IMR-90 (cell line): Measurements from ENCODE around the gene DCLK1.

Experiments
- BHLHE40 ChIP-seq: fragments of 150-350 bp; IDR thresholded peaks from 2 replicates; pipeline ENCODE4 v1.6.1; 2016; ENCODE audit warnings: mild to moderate bottlenecking, low read depth, low read length
- CEBPB ChIP-seq: IDR thresholded peaks from 2 replicates; pipeline ENCODE4 v1.6.1; 2012; ENCODE audit warnings: low read depth, low read length, improper control_type of control experiment
- MAZ ChIP-seq: IDR thresholded peaks from 2 replicates; pipeline ENCODE4 v1.6.1; 2012; ENCODE audit warnings: low read depth, mild to moderate bottlenecking, low read length, improper control_type of control experiment, moderate library complexity, borderline replicate concordance
- POLR2A ChIP-seq: IDR thresholded peaks from 2 replicates; pipeline ENCODE4 v1.6.1; 2012; ENCODE audit warnings: mild to moderate bottlenecking, low read depth, low read length
- RAD21 ChIP-seq: IDR thresholded peaks from 2 replicates; pipeline ENCODE4 v1.6.1; 2012; ENCODE audit warnings: low read length, improper control_type of control experiment
- RCOR1 ChIP-seq: IDR thresholded peaks from 2 replicates; pipeline ENCODE4 v1.6.1; 2012; ENCODE audit warnings: mild to moderate bottlenecking, low read length, improper control_type of control experiment; ENCODE audit not compliant: insufficient replicate concordance
- RFX5 ChIP-seq: IDR thresholded peaks from 2 replicates; pipeline ENCODE4 v1.8.0; 2012; ENCODE audit warnings: low read depth, mild to moderate bottlenecking, low read length, moderate library complexity
- SMC3 ChIP-seq: fragments of 150-350 bp; IDR thresholded peaks from 2 replicates; pipeline ENCODE4 v1.6.1; 2016; ENCODE audit warnings: low read depth, mild to moderate bottlenecking, antibody characterized with exemption, low read length, moderate library complexity
- TF ChIP-seq, protein P1 (sequence below): conservative IDR thresholded peaks from 2 replicates; pipeline ENCODE4 v1.5.1; 2012; ENCODE audit warnings: mild to moderate bottlenecking, low read depth, low read length, improper control_type of control experiment
- TF ChIP-seq, protein P2 (sequence below): fragments of 150-350 bp; IDR thresholded peaks from 2 replicates; pipeline ENCODE4 v1.6.1; 2016; ENCODE audit warnings: low read depth, mild to moderate bottlenecking, low read length, moderate library complexity, borderline replicate concordance
- TF ChIP-seq, protein P3 (sequence below): fragments of 150-350 bp; IDR thresholded peaks from 2 replicates; pipeline ENCODE4 v1.6.1; 2017; ENCODE audit warnings: mild to moderate bottlenecking, antibody characterized with exemption, low read length, low read depth

DNA sequence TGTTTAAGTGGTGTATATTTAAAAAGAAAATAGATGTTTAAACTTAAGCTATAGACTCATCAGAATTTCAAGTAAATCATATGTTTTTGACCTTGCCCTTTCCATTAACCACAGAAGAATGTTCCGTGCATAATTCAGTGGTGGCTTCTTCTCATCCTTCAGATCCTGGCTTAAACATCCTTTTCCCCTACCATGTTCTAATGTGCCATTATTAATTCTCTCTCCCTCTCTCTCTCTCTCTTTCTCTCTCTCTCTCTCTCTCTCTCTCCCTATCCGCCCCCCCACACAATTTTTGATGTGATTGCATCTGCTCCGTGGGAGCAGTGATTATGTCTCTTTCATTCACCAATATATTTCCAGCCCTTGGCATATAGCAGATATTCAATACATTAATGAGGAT, 116.4 kb downstream of the DCLK1 start:
- TF ChIP-seq POLR2A (no peak), CEBPB (no peak), RCOR1 (no peak), BHLHE40 (no peak), SMC3 (no peak), RFX5 (no peak), RAD21 (no peak), MAZ (no peak)
- TF ChIP-seq, protein P1, sequence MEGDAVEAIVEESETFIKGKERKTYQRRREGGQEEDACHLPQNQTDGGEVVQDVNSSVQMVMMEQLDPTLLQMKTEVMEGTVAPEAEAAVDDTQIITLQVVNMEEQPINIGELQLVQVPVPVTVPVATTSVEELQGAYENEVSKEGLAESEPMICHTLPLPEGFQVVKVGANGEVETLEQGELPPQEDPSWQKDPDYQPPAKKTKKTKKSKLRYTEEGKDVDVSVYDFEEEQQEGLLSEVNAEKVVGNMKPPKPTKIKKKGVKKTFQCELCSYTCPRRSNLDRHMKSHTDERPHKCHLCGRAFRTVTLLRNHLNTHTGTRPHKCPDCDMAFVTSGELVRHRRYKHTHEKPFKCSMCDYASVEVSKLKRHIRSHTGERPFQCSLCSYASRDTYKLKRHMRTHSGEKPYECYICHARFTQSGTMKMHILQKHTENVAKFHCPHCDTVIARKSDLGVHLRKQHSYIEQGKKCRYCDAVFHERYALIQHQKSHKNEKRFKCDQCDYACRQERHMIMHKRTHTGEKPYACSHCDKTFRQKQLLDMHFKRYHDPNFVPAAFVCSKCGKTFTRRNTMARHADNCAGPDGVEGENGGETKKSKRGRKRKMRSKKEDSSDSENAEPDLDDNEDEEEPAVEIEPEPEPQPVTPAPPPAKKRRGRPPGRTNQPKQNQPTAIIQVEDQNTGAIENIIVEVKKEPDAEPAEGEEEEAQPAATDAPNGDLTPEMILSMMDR, result no peak
- TF ChIP-seq, protein P2, sequence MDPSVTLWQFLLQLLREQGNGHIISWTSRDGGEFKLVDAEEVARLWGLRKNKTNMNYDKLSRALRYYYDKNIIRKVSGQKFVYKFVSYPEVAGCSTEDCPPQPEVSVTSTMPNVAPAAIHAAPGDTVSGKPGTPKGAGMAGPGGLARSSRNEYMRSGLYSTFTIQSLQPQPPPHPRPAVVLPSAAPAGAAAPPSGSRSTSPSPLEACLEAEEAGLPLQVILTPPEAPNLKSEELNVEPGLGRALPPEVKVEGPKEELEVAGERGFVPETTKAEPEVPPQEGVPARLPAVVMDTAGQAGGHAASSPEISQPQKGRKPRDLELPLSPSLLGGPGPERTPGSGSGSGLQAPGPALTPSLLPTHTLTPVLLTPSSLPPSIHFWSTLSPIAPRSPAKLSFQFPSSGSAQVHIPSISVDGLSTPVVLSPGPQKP, result no peak
- TF ChIP-seq, protein P3, sequence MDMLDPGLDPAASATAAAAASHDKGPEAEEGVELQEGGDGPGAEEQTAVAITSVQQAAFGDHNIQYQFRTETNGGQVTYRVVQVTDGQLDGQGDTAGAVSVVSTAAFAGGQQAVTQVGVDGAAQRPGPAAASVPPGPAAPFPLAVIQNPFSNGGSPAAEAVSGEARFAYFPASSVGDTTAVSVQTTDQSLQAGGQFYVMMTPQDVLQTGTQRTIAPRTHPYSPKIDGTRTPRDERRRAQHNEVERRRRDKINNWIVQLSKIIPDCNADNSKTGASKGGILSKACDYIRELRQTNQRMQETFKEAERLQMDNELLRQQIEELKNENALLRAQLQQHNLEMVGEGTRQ, result no peak
